T-cell (primary cell): ENCODE results near the gene ESRP2. TPM values are rescaled to one million over a fixed set of nuclear protein-coding genes. Genes with fewer than 3 reads are reported as not detected.

Experiments
- ATAC-seq, 4 experiments: fragments of 200-7000 bp in 3 of 4; fragments of 150-1000 bp in 1 of 4; cut with Tn5 transposase; replicated peaks in 1 of 4; 1 replicate in 3 of 4; 2 replicates in 1 of 4; pipeline ENCODE4 v1.10.0; 2021; ENCODE audit warnings: moderate library complexity in 3 of 4, mild to moderate bottlenecking in 2 of 4, moderate number of reproducible peaks in 1 of 4
- CTCF ChIA-PET, 2 donors: fragments of 300-600 bp; sonication (Branson Sonifier 250); formaldehyde crosslinking; loops; one replicate each; lab custom pipeline; 2022; ENCODE audit warnings: antibody characterized with exemption in 2 of 2; lab: Charles Lee
- POLR2A ChIA-PET, 2 donors: fragments of 300-600 bp; sonication (Branson Sonifier 250); formaldehyde crosslinking; loops; one replicate each; lab custom pipeline; 2022; ENCODE audit warnings: antibody characterized with exemption in 2 of 2; lab: Charles Lee
- DNase-seq, 35 experiments: peaks; one replicate each; pipeline versions ENCODE4 v3.0.0 to v3.0.0-alpha.2; 2013 to 2023
- H3K27ac ChIP-seq: one replicate; pipeline ENCODE4 v1.5.1; 2013; ENCODE audit warnings: low read length
- H3K27me3 ChIP-seq, 2 experiments: replicated peaks in 1 of 2; 1 replicate in 1 of 2; 2 replicates in 1 of 2; pipeline versions ENCODE4 v1.6.1 to v1.7.0; 2013; ENCODE audit warnings: low read length in 1 of 2, mixed read lengths in 1 of 2; ENCODE audit not compliant: control insufficient read depth in 2 of 2, insufficient read depth in 2 of 2; ENCODE audit errors: extremely low read depth in 1 of 2
- H3K36me3 ChIP-seq, 2 donors: 1 replicate in 1 of 2; 2 replicates in 1 of 2; pipeline versions ENCODE4 v1.6.1 to v1.7.0; 2013; ENCODE audit warnings: low read length in 1 of 2; ENCODE audit not compliant: control insufficient read depth in 2 of 2, insufficient read depth in 1 of 2; ENCODE audit errors: extremely low read depth in 1 of 2
- H3K4me1 ChIP-seq, 2 experiments: 1 replicate in 1 of 2; 2 replicates in 1 of 2; pipeline versions ENCODE4 v1.6.1 to v1.7.0; 2013; ENCODE audit warnings: low read length in 2 of 2, mixed read lengths in 1 of 2; ENCODE audit not compliant: insufficient read depth in 2 of 2, control insufficient read depth in 1 of 2; ENCODE audit errors: extremely low read depth in 1 of 2
- H3K4me3 ChIP-seq, 2 donors: 1 replicate in 1 of 2; 2 replicates in 1 of 2; pipeline versions ENCODE4 v1.5.1 to v1.7.0; 2013; ENCODE audit warnings: mild to moderate bottlenecking in 2 of 2, low read length in 1 of 2, moderate library complexity in 1 of 2; ENCODE audit not compliant: control insufficient read depth in 1 of 2; ENCODE audit errors: extremely low read depth in 1 of 2
- H3K9me3 ChIP-seq: 2 replicates; pipeline ENCODE4 v1.7.0; 2013
- H3K27ac Mint-ChIP-seq, 2 donors: one replicate each; pipeline ENCODE4 v1.8.0; 2020 to 2021; ENCODE audit warnings: mild to moderate bottlenecking in 2 of 2, mixed read lengths in 2 of 2
- H3K27me3 Mint-ChIP-seq, 2 donors: one replicate each; pipeline ENCODE4 v1.8.0; 2021 to 2022; ENCODE audit warnings: mixed read lengths in 2 of 2
- H3K36me3 Mint-ChIP-seq: one replicate; pipeline ENCODE4 v1.8.0; 2021; ENCODE audit warnings: mixed read lengths
- H3K4me1 Mint-ChIP-seq, 3 donors: one replicate each; pipeline ENCODE4 v1.8.0; 2020 to 2022; ENCODE audit warnings: mixed read lengths in 3 of 3, mild to moderate bottlenecking in 1 of 3
- H3K4me3 Mint-ChIP-seq, 3 donors: one replicate each; pipeline ENCODE4 v1.8.0; 2020 to 2022; ENCODE audit warnings: mild to moderate bottlenecking in 3 of 3, mixed read lengths in 3 of 3, moderate library complexity in 3 of 3
- H3K9me3 Mint-ChIP-seq, 3 donors: one replicate each; pipeline ENCODE4 v1.8.0; 2020 to 2022; ENCODE audit warnings: mixed read lengths in 3 of 3
- WGBS: methylation state at CpG from one replicate; pipeline ENCODE4 v1.1.5; 2013; ENCODE audit warnings: missing lambda C conversion rate; ENCODE audit not compliant: insufficient coverage; 5-methylcytosine and 5-hydroxymethylcytosine counted together
- total RNA-seq, 35 experiments: library from RNA in 6 of 35; stranded (reverse) in 6 of 35; fragments of 120-200 nt in 1 of 35; gene quantifications; one replicate each; pipeline versions ENCODE4 v1.2.1 to v1.2.4 and lab custom pipeline; 2013 to 2026

Gene ESRP2
- total RNA-seq, 5 donors from 2014 or later (not counting 1 experiment from before 2014, with no cell fraction given): 0.47 to 0.79 (median 0.62) TPM; not detected in 2

GRCh38 chr16:68187505-68187904 lies 48.4 kb downstream of the ESRP2 start:
- peaks cover 2 to 13% (median 9%) of the 10 kb centered on the region in 3 donors for H3K4me1 Mint-ChIP-seq
- H3K27ac Mint-ChIP-seq: no peak overlapping the region
- H3K36me3 Mint-ChIP-seq: peaks cover 33% of the 10 kb centered on the region
- 100% methylated on average over 1 of the region's 2 CpGs for WGBS
- no peaks in the 10 kb centered on the region for H3K9me3 Mint-ChIP-seq
- H3K4me3 Mint-ChIP-seq: no peak overlapping the region
- no peak for DNase-seq
- no peak for ATAC-seq
- POLR2A ChIA-PET: interaction anchor here in 1 of 2 donors (0.5 kb wide), 1 partner anchor 10 kb away, joined by 4 read pairs; no protein-coding TSS in a partner anchor
- H3K27me3 Mint-ChIP-seq: no peaks in the 10 kb centered on the region
- H3K4me3 ChIP-seq: no peak overlapping the region
- H3K4me1 ChIP-seq: no peaks in the 10 kb centered on the region
- H3K27me3 ChIP-seq: no peaks in the 10 kb centered on the region
- CTCF ChIA-PET: interaction anchor here in 1 of 2 donors (0.5 kb wide), 1 partner anchor 141 kb away, joined by 4 read pairs; no protein-coding TSS in a partner anchor
- H3K27ac ChIP-seq: no peak overlapping the region
- no peaks in the 10 kb centered on the region for H3K9me3 ChIP-seq
- peaks cover 3 to 75% of the 10 kb centered on the region in 2 donors for H3K36me3 ChIP-seq

- ChIA-PET CTCF (interaction anchor here in 1 of 2 donors (0.7 kb wide), 1 partner anchor 9 kb away, joined by 3 read pairs; no protein-coding TSS in a partner anchor), POLR2A (interaction anchor here in 1 of 2 donors (0.5 kb wide), 1 partner anchor 9 kb away, joined by 4 read pairs; no protein-coding TSS in a partner anchor)
- no peak overlapping the region for H3K4me3 ChIP-seq
- Mint-ChIP-seq H3K27ac (peak overlapping the region in 1 of 2 donors; percentile 55), H3K9me3 (no peaks in the 10 kb centered on the region), H3K36me3 (peaks cover 37% of the 10 kb centered on the region), H3K4me1 (peaks cover 2 to 11% (median 9%) of the 10 kb centered on the region in 3 donors), H3K27me3 (no peaks in the 10 kb centered on the region), H3K4me3 (no peak overlapping the region)
- H3K36me3 ChIP-seq: peaks cover 3 to 76% of the 10 kb centered on the region in 2 donors
- no peaks in the 10 kb centered on the region for H3K4me1 ChIP-seq
- no peak overlapping the region for H3K27ac ChIP-seq
- H3K27me3 ChIP-seq: no peaks in the 10 kb centered on the region
- 95% methylated on average over 7 of the region's 7 CpGs for WGBS
- no peaks in the 10 kb centered on the region for H3K9me3 ChIP-seq
- no peak for DNase-seq
- ATAC-seq: no peak
Observed at GRCh38 chr16:68186877-68187276, 49.0 kb downstream of the ESRP2 start.

GRCh38 chr16:68183046-68183445 lies 52.9 kb downstream of the ESRP2 start:
- peaks cover 47% of the 10 kb centered on the region for H3K36me3 Mint-ChIP-seq

GRCh38 chr16:68179855-68180254 lies 56.1 kb downstream of the ESRP2 start:
- DNase-seq (no peak), ATAC-seq (no peak)
- no peak overlapping the region for H3K4me3 ChIP-seq
- H3K36me3 ChIP-seq: peaks cover 11 to 72% of the 10 kb centered on the region in 2 donors
- Mint-ChIP-seq H3K9me3 (no peaks in the 10 kb centered on the region), H3K4me3 (no peak overlapping the region), H3K27ac (no peak overlapping the region), H3K4me1 (peaks cover 6 to 18% (median 15%) of the 10 kb centered on the region in 3 donors), H3K27me3 (no peaks in the 10 kb centered on the region), H3K36me3 (peaks cover 55% of the 10 kb centered on the region)
- H3K9me3 ChIP-seq: no peaks in the 10 kb centered on the region
- no peaks in the 10 kb centered on the region for H3K4me1 ChIP-seq
- no peak overlapping the region for H3K27ac ChIP-seq
- no CpG with 5 or more reads among the region's 4 CpGs for WGBS
- CTCF ChIA-PET: interaction anchor here (0.6 to 1.1 kb wide), 3 partner anchors 38 to 115 kb away, joined by 3 to 4 read pairs (median 4); no protein-coding TSS in a partner anchor
- H3K27me3 ChIP-seq: no peaks in the 10 kb centered on the region
- POLR2A ChIA-PET: interaction anchor here in 1 of 2 donors (0.6 kb wide), 1 partner anchor 39 kb away, joined by 20 read pairs; no protein-coding TSS in a partner anchor

More at GRCh38 chr16:68183046-68183445, 52.9 kb downstream of the ESRP2 start:
- H3K27me3 ChIP-seq: no peaks in the 10 kb centered on the region
- WGBS: no CpG with 5 or more reads among the region's 3 CpGs
- ChIA-PET POLR2A (no interaction called here), CTCF (interaction anchor here in 1 of 2 donors (0.6 kb wide), 2 partner anchors 85 to 145 kb away, joined by 4 to 8 read pairs; no protein-coding TSS in a partner anchor)
- H3K4me1 Mint-ChIP-seq: peaks cover under 1 to 10% (median 8%) of the 10 kb centered on the region in 3 donors
- H3K27ac ChIP-seq: no peak overlapping the region
- no peaks in the 10 kb centered on the region for H3K9me3 ChIP-seq
- H3K4me3 ChIP-seq: no peak overlapping the region
- no peak overlapping the region for H3K4me3 Mint-ChIP-seq
- no peaks in the 10 kb centered on the region for H3K9me3 Mint-ChIP-seq
- DNase-seq (no peak), ATAC-seq (no peak)
- peaks cover 6 to 74% of the 10 kb centered on the region in 2 donors for H3K36me3 ChIP-seq
- H3K27ac Mint-ChIP-seq: peak overlapping the region in 1 of 2 donors; percentile 49
- H3K4me1 ChIP-seq: no peaks in the 10 kb centered on the region
- H3K27me3 Mint-ChIP-seq: no peaks in the 10 kb centered on the region

- ChIA-PET POLR2A (interaction anchor here in 1 of 2 donors (0.5 to 0.6 kb wide), 2 partner anchors 31 to 39 kb away, joined by 3 to 20 read pairs; no protein-coding TSS in a partner anchor), CTCF (interaction anchor here in 1 of 2 donors (0.6 to 1.1 kb wide), 2 partner anchors 114 to 847 kb away, joined by 3 to 5 read pairs; no protein-coding TSS in a partner anchor)
- DNase-seq (no peak), ATAC-seq (no peak)
- peaks cover 6 to 18% (median 14%) of the 10 kb centered on the region in 3 donors for H3K4me1 Mint-ChIP-seq
- Histone ChIP-seq H3K36me3 (peaks cover 11 to 76% of the 10 kb centered on the region in 2 donors), H3K4me1 (no peaks in the 10 kb centered on the region), H3K27me3 (no peaks in the 10 kb centered on the region), H3K27ac (no peak overlapping the region), H3K4me3 (no peak overlapping the region), H3K9me3 (no peaks in the 10 kb centered on the region)
- no peaks in the 10 kb centered on the region for H3K9me3 Mint-ChIP-seq
- WGBS: 100% methylated on average over 1 of the region's 2 CpGs
- no peaks in the 10 kb centered on the region for H3K27me3 Mint-ChIP-seq
- peak overlapping the region; percentile 5 to 37 for H3K27ac Mint-ChIP-seq
- peaks cover 56% of the 10 kb centered on the region for H3K36me3 Mint-ChIP-seq
- H3K4me3 Mint-ChIP-seq: no peak overlapping the region
Observed at GRCh38 chr16:68179196-68179795, 56.6 kb downstream of the ESRP2 start.
